Mesendoderm (in vitro differentiated cells): ENCODE measurements around the gene DNAJA4.

Source experiments
- DNase-seq: peaks from one replicate; pipeline ENCODE4 v3.0.0; 2013
- H2AK5ac ChIP-seq: 2 replicates; pipeline ENCODE4 v1.6.1; 2013; ENCODE audit warnings: low read length, inconsistent platforms
- H2BK120ac ChIP-seq: 2 replicates; pipeline ENCODE4 v1.6.1; 2013; ENCODE audit warnings: low read depth, mild to moderate bottlenecking, low read length, moderate library complexity, mixed read lengths
- H2BK15ac ChIP-seq: replicated peaks from 2 replicates; pipeline ENCODE4 v1.6.1; 2013; ENCODE audit warnings: low read depth, mild to moderate bottlenecking, moderate library complexity
- H2BK5ac ChIP-seq: 2 replicates; pipeline ENCODE4 v1.6.1; 2013; ENCODE audit warnings: low read length, inconsistent platforms
- H3K18ac ChIP-seq: 2 replicates; pipeline ENCODE4 v1.6.1; 2013; ENCODE audit warnings: mild to moderate bottlenecking, low read length, mixed read lengths
- H3K23ac ChIP-seq: one replicate; pipeline ENCODE4 v1.6.1; 2013; ENCODE audit warnings: low read length
- H3K27ac ChIP-seq: 2 replicates; pipeline ENCODE4 v1.5.1; 2013; ENCODE audit warnings: low read depth, mild to moderate bottlenecking, inconsistent platforms, low read length, moderate library complexity
- H3K27me3 ChIP-seq: 2 replicates; pipeline ENCODE4 v1.6.1; 2013; ENCODE audit warnings: low read length, control low read depth, mild to moderate bottlenecking, inconsistent platforms; ENCODE audit not compliant: insufficient read depth, poor library complexity
- H3K36me3 ChIP-seq: 2 replicates; pipeline ENCODE4 v1.6.1; 2013; ENCODE audit warnings: low read length, inconsistent platforms; ENCODE audit not compliant: control insufficient read depth, insufficient read depth
- H3K4ac ChIP-seq: one replicate; pipeline ENCODE4 v1.6.1; 2013; ENCODE audit warnings: low read depth, mild to moderate bottlenecking, low read length, moderate library complexity
- H3K4me1 ChIP-seq: 2 replicates; pipeline ENCODE4 v1.6.1; 2013; ENCODE audit warnings: low read depth, low read length, inconsistent platforms; ENCODE audit not compliant: control insufficient read depth
- H3K4me2 ChIP-seq: 2 replicates; pipeline ENCODE4 v1.6.1; 2013; ENCODE audit warnings: low read length
- H3K4me3 ChIP-seq: 2 replicates; pipeline ENCODE4 v1.5.1; 2013; ENCODE audit warnings: mild to moderate bottlenecking, low read length
- H3K56ac ChIP-seq: one replicate; pipeline ENCODE4 v1.6.1; 2013; ENCODE audit warnings: low read length
- H3K79me1 ChIP-seq: 2 replicates; pipeline ENCODE4 v1.6.1; 2013; ENCODE audit warnings: low read length, inconsistent platforms
- H3K79me2 ChIP-seq: 2 replicates; pipeline ENCODE4 v1.6.1; 2013; ENCODE audit warnings: mild to moderate bottlenecking, low read length; ENCODE audit not compliant: control insufficient read depth, insufficient read depth
- H3K9ac ChIP-seq: 2 replicates; pipeline ENCODE4 v1.6.1; 2013; ENCODE audit warnings: low read length, inconsistent platforms
- H4K5ac ChIP-seq: one replicate; pipeline ENCODE4 v1.6.1; 2013; ENCODE audit warnings: low read length
- H4K8ac ChIP-seq: one replicate; pipeline ENCODE4 v1.6.1; 2013; ENCODE audit warnings: low read depth, mild to moderate bottlenecking, control low read depth, low read length, moderate library complexity
- WGBS: extraction: QIAGEN DNeasy Blood & Tissue Kit; methylation state at CpG from one replicate; pipeline ENCODE4 v1.1.7; 2013; ENCODE audit warnings: low lambda C conversion rate, missing lambda C conversion rate; ENCODE audit not compliant: insufficient coverage; ENCODE audit errors: extremely low coverage; 5-methylcytosine and 5-hydroxymethylcytosine counted together

DNAJA4 gene

DNA sequence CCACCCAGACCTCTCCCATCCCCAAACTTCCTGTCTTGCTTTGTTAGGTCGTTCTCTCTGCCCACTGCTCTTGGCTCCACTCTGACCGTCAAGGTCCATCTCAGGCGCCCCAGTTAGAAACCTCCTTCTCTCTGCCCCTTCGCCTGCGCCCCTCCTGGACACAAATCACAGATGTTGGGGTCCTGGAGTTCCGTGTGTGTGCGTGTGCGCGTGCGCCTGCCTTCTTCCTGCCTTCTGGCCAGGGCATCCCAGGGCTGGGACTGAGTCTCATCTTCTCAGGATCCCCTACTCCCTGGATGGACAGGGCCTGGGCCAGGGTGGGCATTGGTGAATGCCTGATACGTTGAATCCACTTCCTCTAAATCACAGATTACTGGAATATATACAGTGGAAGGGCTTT is 30.9 kb upstream of the DNAJA4 start:
- Histone ChIP-seq H3K79me2 (no peaks in the 10 kb centered on the region), H3K18ac (no peak overlapping the region), H3K36me3 (no peaks in the 10 kb centered on the region), H3K23ac (no peak overlapping the region), H3K9ac (no peak overlapping the region), H4K8ac (no peak overlapping the region), H3K4ac (no peak overlapping the region), H3K27me3 (no peaks in the 10 kb centered on the region), H3K79me1 (no peaks in the 10 kb centered on the region), H4K5ac (no peak overlapping the region), H2AK5ac (no peak overlapping the region), H3K27ac (no peak overlapping the region), H2BK120ac (no peak overlapping the region), H2BK5ac (no peak overlapping the region), H3K56ac (no peak overlapping the region), H3K4me3 (no peak overlapping the region), H3K4me1 (no peaks in the 10 kb centered on the region), H2BK15ac (no peak overlapping the region), H3K4me2 (no peak overlapping the region)
- no peak for DNase-seq
- no CpG with 5 or more reads among the region's 11 CpGs for WGBS

DNA sequence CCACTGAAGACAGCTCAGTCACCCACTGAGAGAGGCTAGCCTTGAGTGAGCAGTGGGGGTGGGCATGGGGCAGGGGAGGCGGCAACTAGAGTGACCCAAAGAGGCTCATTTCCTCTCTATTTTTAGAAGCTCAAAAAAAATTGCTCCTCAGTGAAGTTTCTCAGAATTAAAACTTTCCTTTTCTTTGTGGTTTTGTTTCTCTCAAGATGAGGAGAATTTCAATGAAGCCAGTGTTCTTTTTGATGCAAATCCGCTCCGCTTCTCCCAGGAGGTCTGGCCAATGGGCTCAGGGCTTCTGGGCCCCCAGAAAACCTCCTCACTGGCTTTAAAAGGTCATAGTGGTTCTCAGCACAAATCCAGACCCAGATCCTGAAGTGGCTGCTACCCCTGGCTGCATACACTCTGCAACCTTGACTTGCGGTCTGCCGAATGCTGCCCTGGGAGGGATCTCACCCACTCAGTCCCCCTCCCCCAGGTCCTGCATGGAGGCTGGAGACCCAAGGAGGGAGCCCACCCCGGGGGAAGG is 29.8 kb upstream of the DNAJA4 start, which contains the start of gene ACSBG1:
ACSBG1 (minus strand) TSS at position 51 of the 526 bp plus-strand sequence. CDS start 64 bp downstream, outside the sequence.
- Histone ChIP-seq H2BK120ac (no peak within 1 kb of the TSS), H3K4me1 (no peaks in the 10 kb centered on the region), H3K56ac (no peak within 1 kb of the TSS), H2BK15ac (no peak within 1 kb of the TSS), H3K18ac (no peak within 1 kb of the TSS), H3K4ac (no peak within 1 kb of the TSS), H4K5ac (no peak within 1 kb of the TSS), H4K8ac (no peak within 1 kb of the TSS), H3K9ac (no peak within 1 kb of the TSS), H2AK5ac (no peak within 1 kb of the TSS), H3K27ac (no peak within 1 kb of the TSS), H3K36me3 (no peaks in the 10 kb centered on the region), H2BK5ac (no peak within 1 kb of the TSS), H3K27me3 (no peaks in the 10 kb centered on the region), H3K4me3 (no peak within 1 kb of the TSS), H3K23ac (no peak within 1 kb of the TSS), H3K79me1 (no peaks in the 10 kb centered on the region), H3K4me2 (no peak within 1 kb of the TSS), H3K79me2 (no peaks in the 10 kb centered on the region)
- no peak for DNase-seq
- WGBS: no CpG with 5 or more reads among the region's 6 CpGs

DNA sequence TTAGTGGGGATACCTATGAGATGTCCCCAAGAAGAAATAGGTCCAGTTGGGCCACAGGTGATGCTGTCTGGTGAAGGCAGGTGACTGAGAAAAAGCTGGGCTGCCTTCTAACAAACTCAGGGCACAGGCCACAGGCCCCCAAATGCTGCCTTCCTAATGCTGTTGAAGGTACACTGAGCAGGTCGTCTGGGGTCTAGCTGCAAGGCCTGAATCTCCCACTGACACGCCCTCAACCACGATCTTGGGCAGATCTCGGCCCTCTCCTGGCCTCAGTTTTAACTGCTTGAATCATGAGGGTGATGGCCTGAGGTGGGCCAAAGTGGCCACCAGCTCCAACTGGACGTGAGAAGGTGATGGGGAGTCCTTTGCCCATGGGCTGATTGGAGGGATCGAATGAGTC is 27.9 kb upstream of the DNAJA4 start:
- Histone ChIP-seq H3K56ac (no peak overlapping the region), H3K9ac (no peak overlapping the region), H4K8ac (no peak overlapping the region), H3K27me3 (no peaks in the 10 kb centered on the region), H3K4ac (no peak overlapping the region), H3K79me2 (no peaks in the 10 kb centered on the region), H2BK5ac (no peak overlapping the region), H3K4me2 (no peak overlapping the region), H3K36me3 (no peaks in the 10 kb centered on the region), H3K4me3 (no peak overlapping the region), H3K23ac (no peak overlapping the region), H2BK15ac (no peak overlapping the region), H3K18ac (no peak overlapping the region), H3K27ac (no peak overlapping the region), H3K79me1 (no peaks in the 10 kb centered on the region), H4K5ac (no peak overlapping the region), H2AK5ac (no peak overlapping the region), H3K4me1 (no peaks in the 10 kb centered on the region), H2BK120ac (no peak overlapping the region)
- no CpG with 5 or more reads among the region's 6 CpGs for WGBS
- no peak for DNase-seq

DNA sequence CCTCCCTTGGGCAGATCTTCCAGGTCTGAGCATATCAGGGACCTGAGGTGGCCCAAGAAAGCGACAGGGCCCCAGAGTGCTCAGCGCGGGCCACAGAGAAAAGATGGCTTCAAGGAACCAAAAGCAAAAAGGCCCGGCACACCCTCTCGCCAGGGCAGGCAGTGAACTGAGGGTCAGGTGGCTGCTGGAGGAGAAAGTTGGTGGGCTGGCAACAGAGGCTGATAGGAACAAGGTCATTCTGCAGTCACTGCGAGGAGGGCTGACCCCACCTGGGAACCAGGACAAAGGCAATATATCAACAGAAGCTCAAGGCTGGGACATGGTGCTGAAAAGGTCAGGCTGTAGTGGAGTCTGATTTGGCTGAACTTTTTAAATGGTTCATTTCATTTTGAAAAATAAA is 27.2 kb upstream of the DNAJA4 start:
- Histone ChIP-seq H3K27me3 (no peaks in the 10 kb centered on the region), H4K8ac (no peak overlapping the region), H3K36me3 (no peaks in the 10 kb centered on the region), H2BK120ac (no peak overlapping the region), H3K27ac (no peak overlapping the region), H3K79me1 (no peaks in the 10 kb centered on the region), H3K4ac (no peak overlapping the region), H3K4me2 (no peak overlapping the region), H3K9ac (no peak overlapping the region), H4K5ac (no peak overlapping the region), H2BK15ac (no peak overlapping the region), H3K56ac (no peak overlapping the region), H3K4me1 (no peaks in the 10 kb centered on the region), H3K18ac (no peak overlapping the region), H2AK5ac (no peak overlapping the region), H3K79me2 (no peaks in the 10 kb centered on the region), H3K23ac (no peak overlapping the region), H2BK5ac (no peak overlapping the region), H3K4me3 (no peak overlapping the region)
- no peak for DNase-seq
- no CpG with 5 or more reads among the region's 6 CpGs for WGBS

- H3K79me2 ChIP-seq: no peaks in the 10 kb centered on the region
- H3K56ac ChIP-seq: no peak overlapping the region
- no peak overlapping the region for H2BK5ac ChIP-seq
- H3K4ac ChIP-seq: no peak overlapping the region
- WGBS: no CpG with 5 or more reads among the region's 5 CpGs
- no peak overlapping the region for H3K23ac ChIP-seq
- H4K5ac ChIP-seq: no peak overlapping the region
- H4K8ac ChIP-seq: no peak overlapping the region
- no peak for DNase-seq
- no peak overlapping the region for H3K18ac ChIP-seq
- H2AK5ac ChIP-seq: no peak overlapping the region
- H3K79me1 ChIP-seq: no peaks in the 10 kb centered on the region
- H2BK120ac ChIP-seq: no peak overlapping the region
- no peak overlapping the region for H2BK15ac ChIP-seq
- no peak overlapping the region for H3K9ac ChIP-seq
- no peaks in the 10 kb centered on the region for H3K36me3 ChIP-seq
- no peak overlapping the region for H3K4me3 ChIP-seq
- H3K4me1 ChIP-seq: peaks cover 7% of the 10 kb centered on the region
- H3K27ac ChIP-seq: no peak overlapping the region
- no peak overlapping the region for H3K4me2 ChIP-seq
- no peaks in the 10 kb centered on the region for H3K27me3 ChIP-seq
Measured at GRCh38 chr15:78239811-78240210, 24.6 kb upstream of the DNAJA4 start.

DNA sequence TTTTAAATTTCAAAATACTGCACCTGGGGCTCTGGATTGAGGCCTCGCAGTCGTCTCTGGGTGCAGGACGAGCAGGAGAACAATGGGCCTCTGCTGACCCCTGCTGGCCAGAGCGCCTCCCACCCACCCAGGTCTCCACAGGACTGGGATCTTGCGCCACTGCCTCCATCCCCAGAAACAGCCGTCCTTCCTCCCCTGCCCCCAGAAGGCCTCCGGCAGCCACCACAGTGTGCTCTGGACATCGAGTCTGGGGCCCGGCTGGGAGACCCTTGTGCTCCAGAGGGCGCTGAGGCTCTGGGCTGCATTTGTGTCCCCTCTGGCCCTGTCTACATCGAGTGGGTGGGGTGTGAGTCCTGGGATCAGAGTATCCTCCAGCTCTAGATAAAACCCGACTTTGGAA is 23.3 kb upstream of the DNAJA4 start:
- H3K56ac ChIP-seq: no peak overlapping the region
- H4K5ac ChIP-seq: no peak overlapping the region
- H2BK120ac ChIP-seq: no peak overlapping the region
- no peak overlapping the region for H2BK5ac ChIP-seq
- H2AK5ac ChIP-seq: no peak overlapping the region
- H3K4me2 ChIP-seq: no peak overlapping the region
- no peak overlapping the region for H3K23ac ChIP-seq
- no peaks in the 10 kb centered on the region for H3K27me3 ChIP-seq
- no peak overlapping the region for H4K8ac ChIP-seq
- no peaks in the 10 kb centered on the region for H3K36me3 ChIP-seq
- H3K4ac ChIP-seq: no peak overlapping the region
- no peaks in the 10 kb centered on the region for H3K79me2 ChIP-seq
- DNase-seq: peak; percentile 87
- H3K9ac ChIP-seq: no peak overlapping the region
- H3K4me1 ChIP-seq: peaks cover 7% of the 10 kb centered on the region
- no peak overlapping the region for H2BK15ac ChIP-seq
- H3K27ac ChIP-seq: no peak overlapping the region
- no CpG with 5 or more reads among the region's 12 CpGs for WGBS
- H3K79me1 ChIP-seq: no peaks in the 10 kb centered on the region
- H3K18ac ChIP-seq: no peak overlapping the region
- no peak overlapping the region for H3K4me3 ChIP-seq
